Breast epithelium (tissue), 4 donors: ENCODE data around the gene FOXC1. TPM values are rescaled to one million over a fixed set of nuclear protein-coding genes. Genes with fewer than 3 reads are reported as not detected.

Experiments used
- DNase-seq, 2 donors: peaks; one replicate each; pipeline ENCODE4 v3.0.0-alpha.2; 2019; ENCODE audit warnings: low spot score in 2 of 2
- H3K27ac ChIP-seq, 2 donors: fragments of 200-600 bp; sonication (generic) in 1 of 2; one replicate each; pipeline ENCODE4 v1.5.1; 2016 to 2019; ENCODE audit warnings: mild to moderate bottlenecking in 1 of 2
- H3K27me3 ChIP-seq, 2 donors: fragments of 200-600 bp; sonication (generic) in 1 of 2; one replicate each; pipeline versions ENCODE4 v1.5.1 to v1.6.0; 2017 to 2019; ENCODE audit warnings: control low read depth in 1 of 2, mild to moderate bottlenecking in 1 of 2
- H3K36me3 ChIP-seq: fragments of 200-600 bp; one replicate; pipeline ENCODE4 v1.5.1; 2019
- H3K4me1 ChIP-seq, 2 donors: fragments of 200-600 bp; sonication (generic); one replicate each; pipeline ENCODE4 v1.5.1; 2016 to 2019; ENCODE audit warnings: control low read depth in 1 of 2
- H3K4me3 ChIP-seq, 3 donors: fragments of 200-600 bp; sonication (generic); 1 replicate in 2 of 3; 2 replicates in 1 of 3; pipeline ENCODE4 v1.5.1; 2016 to 2019; ENCODE audit warnings: mild to moderate bottlenecking in 3 of 3, moderate library complexity in 2 of 3
- H3K9me3 ChIP-seq, 2 donors: fragments of 200-600 bp; sonication (generic) in 1 of 2; one replicate each; pipeline ENCODE4 v1.5.1; 2016 to 2019; ENCODE audit warnings: control low read depth in 1 of 2
- POLR2A ChIP-seq: fragments of 450-650 bp; IDR thresholded peaks from one replicate; pipeline ENCODE4 v1.6.1; 2016; ENCODE audit warnings: antibody characterized with exemption, mild to moderate bottlenecking, moderate library complexity
- POLR2AphosphoS5 ChIP-seq, 3 donors: sonication (generic); formaldehyde crosslinking; IDR thresholded peaks; one replicate each; pipeline ENCODE4 v1.6.1; 2017; ENCODE audit warnings: antibody characterized with exemption in 3 of 3
- intact Hi-C: fragments of 100-400 bp; cut with DNase I; formaldehyde crosslinking; loops from one replicate; pipeline ENCODE4 v1.15.1; 2023; ENCODE audit warnings: low total_unique reads
- total RNA-seq, 3 donors: library from RNA; depleted of rRNA; stranded (reverse); fragments of >200 nt; gene quantifications; one replicate each; pipeline ENCODE4 v1.1.0, GENCODE V29; 2016
- TF ChIP-seq, protein P1 (sequence below), 3 donors: fragments of 450-650 bp; IDR thresholded peaks; one replicate each; pipeline ENCODE4 v1.5.1; 2016 to 2017; ENCODE audit warnings: antibody characterized with exemption in 3 of 3, mild to moderate bottlenecking in 3 of 3, moderate library complexity in 3 of 3

Gene FOXC1
- total RNA-seq, 3 donors from 2014 or later, result 3.7 to 13.2 (median 7.5) TPM

- intact Hi-C loops, result no loop called here
- TF ChIP-seq POLR2A (no peak), POLR2AphosphoS5 (IDR thresholded peaks at IDR 0.05) (no peak)
- TF ChIP-seq, protein P1, sequence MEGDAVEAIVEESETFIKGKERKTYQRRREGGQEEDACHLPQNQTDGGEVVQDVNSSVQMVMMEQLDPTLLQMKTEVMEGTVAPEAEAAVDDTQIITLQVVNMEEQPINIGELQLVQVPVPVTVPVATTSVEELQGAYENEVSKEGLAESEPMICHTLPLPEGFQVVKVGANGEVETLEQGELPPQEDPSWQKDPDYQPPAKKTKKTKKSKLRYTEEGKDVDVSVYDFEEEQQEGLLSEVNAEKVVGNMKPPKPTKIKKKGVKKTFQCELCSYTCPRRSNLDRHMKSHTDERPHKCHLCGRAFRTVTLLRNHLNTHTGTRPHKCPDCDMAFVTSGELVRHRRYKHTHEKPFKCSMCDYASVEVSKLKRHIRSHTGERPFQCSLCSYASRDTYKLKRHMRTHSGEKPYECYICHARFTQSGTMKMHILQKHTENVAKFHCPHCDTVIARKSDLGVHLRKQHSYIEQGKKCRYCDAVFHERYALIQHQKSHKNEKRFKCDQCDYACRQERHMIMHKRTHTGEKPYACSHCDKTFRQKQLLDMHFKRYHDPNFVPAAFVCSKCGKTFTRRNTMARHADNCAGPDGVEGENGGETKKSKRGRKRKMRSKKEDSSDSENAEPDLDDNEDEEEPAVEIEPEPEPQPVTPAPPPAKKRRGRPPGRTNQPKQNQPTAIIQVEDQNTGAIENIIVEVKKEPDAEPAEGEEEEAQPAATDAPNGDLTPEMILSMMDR (IDR thresholded peaks at IDR 0.05), result no peak
- no peak overlapping the region for H3K4me3 ChIP-seq
- H3K9me3 ChIP-seq, result no peaks in the 10 kb centered on the region
- H3K4me1 ChIP-seq, result peaks cover 0 to 17% of the 10 kb centered on the region in 2 donors
- no peak overlapping the region for H3K27ac ChIP-seq
- H3K36me3 ChIP-seq, result no peaks in the 10 kb centered on the region
- DNase-seq, result no peak
- H3K27me3 ChIP-seq, result no peaks in the 10 kb centered on the region
These were observed 38.9 kb upstream of the FOXC1 start for GRCh38 chr6:1570848-1571247.

GRCh38 chr6:1572892-1573291 is 36.8 kb upstream of the FOXC1 start:
- no peak for DNase-seq
- Histone ChIP-seq H3K4me3 (no peak overlapping the region), H3K27me3 (no peaks in the 10 kb centered on the region), H3K36me3 (no peaks in the 10 kb centered on the region), H3K9me3 (no peaks in the 10 kb centered on the region), H3K27ac (peak overlapping the region in 1 of 2 donors; percentile 92), H3K4me1 (peaks cover 0 to 22% of the 10 kb centered on the region in 2 donors)
- no peak for TF ChIP-seq POLR2A
- TF ChIP-seq, protein P1 (IDR thresholded peaks at IDR 0.05), result no peak
- no peak for TF ChIP-seq POLR2AphosphoS5 (IDR thresholded peaks at IDR 0.05)
- intact Hi-C loops, result no loop called here

DNA sequence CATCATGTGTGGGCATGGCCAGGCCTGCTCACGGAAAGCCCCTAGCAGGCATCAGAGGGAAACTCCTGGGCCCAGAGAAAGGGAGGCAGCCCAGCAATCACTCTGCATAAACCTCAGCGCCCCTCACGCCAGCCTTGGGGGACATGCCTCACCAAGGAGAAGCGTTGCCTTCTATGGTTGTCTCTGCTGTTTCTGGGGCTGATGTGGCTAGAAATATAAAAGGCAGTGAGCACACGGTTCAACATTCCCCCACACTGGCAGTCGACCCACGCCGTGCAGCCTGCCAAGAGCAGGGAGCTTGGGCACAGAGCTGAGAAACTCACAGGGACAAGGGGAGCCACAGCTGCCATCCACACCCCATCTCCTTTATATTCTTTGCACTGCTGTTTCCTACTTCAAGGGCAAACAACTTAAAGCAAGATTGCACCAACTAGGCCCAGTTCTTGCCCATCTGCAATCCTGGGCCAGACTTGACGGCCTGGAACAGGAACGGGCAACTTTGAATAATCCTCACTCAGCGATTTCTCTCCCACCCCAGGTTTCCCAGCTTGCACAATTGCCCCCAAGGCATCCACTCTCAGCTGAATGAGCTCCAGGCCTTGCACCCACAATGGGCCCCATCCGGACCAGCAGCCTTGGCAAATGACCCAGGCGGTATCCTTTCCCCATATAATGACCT is 35.5 kb upstream of the FOXC1 start:
- no peak for DNase-seq
- intact Hi-C loops, result no loop called here
- H3K9me3 ChIP-seq, result no peaks in the 10 kb centered on the region
- no peak overlapping the region for H3K4me3 ChIP-seq
- H3K36me3 ChIP-seq, result no peaks in the 10 kb centered on the region
- peak overlapping the region; percentile 92 to 96 for H3K27ac ChIP-seq
- H3K27me3 ChIP-seq, result no peaks in the 10 kb centered on the region
- peaks cover 0 to 26% of the 10 kb centered on the region in 2 donors for H3K4me1 ChIP-seq
- no peak for TF ChIP-seq POLR2A
- TF ChIP-seq, protein P1 (IDR thresholded peaks at IDR 0.05), result no peak
- TF ChIP-seq POLR2AphosphoS5 (IDR thresholded peaks at IDR 0.05), result no peak

DNA sequence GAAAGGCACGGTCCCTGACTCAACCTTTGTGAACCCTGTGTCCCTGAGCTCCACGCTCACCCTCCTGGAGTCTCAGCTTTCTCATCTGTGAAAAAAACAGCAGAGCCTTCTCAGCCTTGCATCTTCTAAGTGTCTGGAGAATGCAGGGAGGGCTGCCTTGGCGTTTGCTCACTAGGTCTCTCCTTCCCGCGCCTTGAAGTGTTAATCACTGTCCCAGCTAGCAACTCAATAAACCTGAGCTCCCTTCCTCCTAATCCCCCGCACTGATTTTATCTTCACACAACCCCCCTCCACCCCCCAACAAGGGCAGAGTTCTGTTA is 34.9 kb upstream of the FOXC1 start:
- Histone ChIP-seq H3K36me3 (no peaks in the 10 kb centered on the region), H3K27ac (peak overlapping the region; percentile 92 to 96), H3K4me1 (peaks cover 0 to 32% of the 10 kb centered on the region in 2 donors), H3K27me3 (no peaks in the 10 kb centered on the region), H3K4me3 (peak overlapping the region in 1 of 3 donors; percentile 61), H3K9me3 (no peaks in the 10 kb centered on the region)
- DNase-seq, result no peak
- intact Hi-C loops, result no loop called here
- no peak for TF ChIP-seq POLR2A
- TF ChIP-seq, protein P1 (IDR thresholded peaks at IDR 0.05), result no peak
- TF ChIP-seq POLR2AphosphoS5 (IDR thresholded peaks at IDR 0.05), result no peak

- peak in 1 of 2 donors; percentile 69 for DNase-seq
- peaks cover 0 to 32% of the 10 kb centered on the region in 2 donors for H3K4me1 ChIP-seq
- H3K9me3 ChIP-seq, result no peaks in the 10 kb centered on the region
- peak overlapping the region; percentile 12 to 61 (median 34) for H3K4me3 ChIP-seq
- no peaks in the 10 kb centered on the region for H3K27me3 ChIP-seq
- H3K27ac ChIP-seq, result peak overlapping the region; percentile 92 to 96
- TF ChIP-seq POLR2A (no peak), POLR2AphosphoS5 (IDR thresholded peaks at IDR 0.05) (no peak)
- TF ChIP-seq, protein P1 (IDR thresholded peaks at IDR 0.05), result no peak
- intact Hi-C loops, result no loop called here
- no peaks in the 10 kb centered on the region for H3K36me3 ChIP-seq
These were observed 34.3 kb upstream of the FOXC1 start for GRCh38 chr6:1575210-1576041.
